H1 (cell line): ENCODE results near the gene HOXB6. TPM values are rescaled to one million over a fixed set of nuclear protein-coding genes. Genes with fewer than 3 reads are reported as not detected.

Source experiments
- CTCF ChIA-PET: fragments of 300-600 bp; sonication (Branson Sonifier 250); formaldehyde crosslinking; loops from one replicate; lab custom pipeline; 2021; ENCODE audit not compliant: partially characterized antibody; lab: Charles Lee
- POLR2A ChIA-PET: fragments of 300-600 bp; sonication (Branson Sonifier 250); formaldehyde crosslinking; loops from one replicate; lab custom pipeline; 2021; ENCODE audit warnings: inconsistent platforms; ENCODE audit not compliant: partially characterized antibody; lab: Charles Lee
- DNase-seq, 2 experiments: peaks; one replicate each; pipeline versions ENCODE4 v3.0.0 to v3.0.0-alpha.2; 2010 to 2022; ENCODE audit warnings: low spot score in 2 of 2, low read depth in 1 of 2, mixed read lengths in 1 of 2
- FAIRE-seq: peaks from 2 replicates; lab custom pipeline; 2011; peaks lifted over from hg19 to GRCh38; lab: Jason Lieb, UNC
- H2AFZ ChIP-seq: 2 replicates; pipeline ENCODE4 v1.8.1; 2012; ENCODE audit warnings: low read length, inconsistent platforms
- H2AK5ac ChIP-seq: 2 replicates; pipeline ENCODE4 v1.6.1; 2013; ENCODE audit warnings: low read depth, low read length
- H2BK120ac ChIP-seq: replicated peaks from 2 replicates; pipeline ENCODE3; 2013; ENCODE audit warnings: low read depth, low read length, inconsistent platforms
- H2BK12ac ChIP-seq: 2 replicates; pipeline ENCODE4 v1.6.1; 2013; ENCODE audit warnings: low read depth, low read length
- H2BK15ac ChIP-seq: 2 replicates; pipeline ENCODE4 v1.6.1; 2013; ENCODE audit warnings: low read length
- H2BK20ac ChIP-seq: 2 replicates; pipeline ENCODE4 v1.6.1; 2013; ENCODE audit warnings: low read length
- H2BK5ac ChIP-seq: 2 replicates; pipeline ENCODE4 v1.6.1; 2013; ENCODE audit warnings: low read depth, low read length
- H3K14ac ChIP-seq: 2 replicates; pipeline ENCODE4 v1.6.1; 2013; ENCODE audit warnings: inconsistent platforms; ENCODE audit not compliant: insufficient read length
- H3K18ac ChIP-seq: 2 replicates; pipeline ENCODE4 v1.6.1; 2013; ENCODE audit warnings: low read length; ENCODE audit errors: extremely low read depth
- H3K23ac ChIP-seq: 2 replicates; pipeline ENCODE4 v1.6.1; 2013; ENCODE audit warnings: inconsistent platforms; ENCODE audit not compliant: insufficient read length
- H3K23me2 ChIP-seq: 2 replicates; pipeline ENCODE4 v1.6.1; 2013; ENCODE audit warnings: low read depth, low read length
- H3K27ac ChIP-seq: 2 replicates; pipeline ENCODE4 v1.6.1; 2011; ENCODE audit warnings: low read depth, low read length, inconsistent platforms
- H3K27me3 ChIP-seq, 4 experiments: replicated peaks in 1 of 4; 1 replicate in 1 of 4; 2 replicates in 3 of 4; pipeline versions ENCODE4 v1.6.1 to v1.8.1; 2011 to 2013; ENCODE audit warnings: low read length in 3 of 4, mild to moderate bottlenecking in 3 of 4, inconsistent platforms in 2 of 4, mixed read lengths in 2 of 4, moderate library complexity in 1 of 4; ENCODE audit not compliant: control insufficient read depth in 3 of 4, insufficient read depth in 3 of 4; ENCODE audit errors: extremely low read depth in 1 of 4
- H3K36me3 ChIP-seq, 4 experiments: 2 replicates each; pipeline versions ENCODE4 v1.6.1 to v1.8.1; 2011 to 2013; ENCODE audit warnings: mild to moderate bottlenecking in 4 of 4, low read length in 3 of 4, moderate library complexity in 2 of 4, control low read depth in 1 of 4, inconsistent platforms in 1 of 4; ENCODE audit not compliant: insufficient read depth in 4 of 4, control insufficient read depth in 2 of 4
- H3K4ac ChIP-seq: replicated peaks from 2 replicates; pipeline ENCODE3; 2013; ENCODE audit warnings: low read length, low read depth, mixed read lengths, inconsistent platforms; ENCODE audit not compliant: insufficient read length
- H3K4me1 ChIP-seq, 4 experiments: replicated peaks in 1 of 4; 1 replicate in 1 of 4; 2 replicates in 3 of 4; pipeline versions ENCODE4 v1.6.1 to v1.8.1; 2011 to 2013; ENCODE audit warnings: low read length in 3 of 4, inconsistent platforms in 2 of 4, mixed read lengths in 1 of 4; ENCODE audit not compliant: insufficient read depth in 4 of 4, control insufficient read depth in 3 of 4
- H3K4me2 ChIP-seq, 2 experiments: 2 replicates each; pipeline versions ENCODE4 v1.6.1 to v1.8.1; 2011 to 2013; ENCODE audit warnings: low read depth in 2 of 2, low read length in 2 of 2, control low read depth in 1 of 2, inconsistent platforms in 1 of 2, mild to moderate bottlenecking in 1 of 2; ENCODE audit not compliant: insufficient read depth in 1 of 2
- H3K4me3 ChIP-seq, 4 experiments: fragments of 200-600, 300-600 bp in 1 of 4; sonication (generic), shearing (Covaris generic), sonication (Bioruptor Twin) in 1 of 4; 2 replicates each; pipeline versions ENCODE4 v1.5.1 to v1.8.1; 2011 to 2016; ENCODE audit warnings: low read length in 4 of 4, low read depth in 3 of 4, control low read depth in 2 of 4, inconsistent platforms in 2 of 4, mild to moderate bottlenecking in 2 of 4, mixed read lengths in 1 of 4, moderate library complexity in 1 of 4; ENCODE audit not compliant: insufficient read depth in 2 of 4; ENCODE audit errors: extremely low read depth in 1 of 4
- H3K56ac ChIP-seq: replicated peaks from 2 replicates; pipeline ENCODE3; 2013; ENCODE audit warnings: low read depth, mild to moderate bottlenecking, mixed read lengths, low read length, inconsistent platforms; ENCODE audit not compliant: insufficient read length
- H3K79me1 ChIP-seq: 2 replicates; pipeline ENCODE4 v1.6.1; 2013; ENCODE audit warnings: low read depth, low read length, control low read depth
- H3K79me2 ChIP-seq, 2 experiments: 2 replicates each; pipeline versions ENCODE4 v1.6.1 to v1.8.1; 2012 to 2013; ENCODE audit warnings: low read length in 2 of 2, mild to moderate bottlenecking in 2 of 2, inconsistent platforms in 1 of 2; ENCODE audit not compliant: insufficient read depth in 2 of 2, control insufficient read depth in 1 of 2
- H3K9ac ChIP-seq, 4 experiments: replicated peaks in 1 of 4; 1 replicate in 1 of 4; 2 replicates in 3 of 4; pipeline versions ENCODE4 v1.6.1 to v1.8.1; 2011 to 2013; ENCODE audit warnings: low read depth in 3 of 4, low read length in 3 of 4, control low read depth in 2 of 4, mild to moderate bottlenecking in 2 of 4, moderate library complexity in 2 of 4, inconsistent platforms in 1 of 4; ENCODE audit errors: extremely low read depth in 1 of 4
- H3K9me3 ChIP-seq, 2 experiments: 2 replicates each; pipeline versions ENCODE4 v1.6.1 to v1.8.1; 2012 to 2013; ENCODE audit warnings: mild to moderate bottlenecking in 2 of 2, moderate library complexity in 2 of 2, control low read depth in 1 of 2, inconsistent platforms in 1 of 2, low read depth in 1 of 2, low read length in 1 of 2, mixed read lengths in 1 of 2; ENCODE audit not compliant: insufficient read depth in 2 of 2
- H4K20me1 ChIP-seq, 2 experiments: replicated peaks in 1 of 2; 2 replicates each; pipeline versions ENCODE3 to v1.8.1; 2011 to 2013; ENCODE audit warnings: inconsistent platforms in 2 of 2, low read length in 2 of 2, mild to moderate bottlenecking in 1 of 2; ENCODE audit not compliant: insufficient read depth in 2 of 2, control insufficient read depth in 1 of 2
- H4K5ac ChIP-seq: 2 replicates; pipeline ENCODE4 v1.6.1; 2013; ENCODE audit warnings: low read length, low read depth, mixed read lengths, inconsistent platforms; ENCODE audit not compliant: insufficient read length
- H4K8ac ChIP-seq: 2 replicates; pipeline ENCODE4 v1.8.0; 2013; ENCODE audit warnings: mild to moderate bottlenecking, moderate library complexity, low read length, inconsistent platforms; ENCODE audit not compliant: insufficient read depth; ENCODE audit errors: extremely low read depth
- H4K91ac ChIP-seq: replicated peaks from 2 replicates; pipeline ENCODE3; 2013; ENCODE audit warnings: low read length, mixed read lengths, inconsistent platforms; ENCODE audit not compliant: insufficient read length
- ASH2L ChIP-seq: fragments of 200-600, 300-600 bp; sonication (generic); IDR thresholded peaks from one replicate; pipeline ENCODE4 v1.7.1; 2017; ENCODE audit warnings: low read length
- CBX5 ChIP-seq: fragments of 300-800, 300-1000 bp; sonication (generic); IDR thresholded peaks from 2 replicates; pipeline ENCODE4 v1.7.1; 2016; ENCODE audit warnings: antibody characterized with exemption, low read length, low read depth
- EZH2 ChIP-seq: fragments of 200-600 bp; sonication (generic); IDR thresholded peaks from 2 replicates; pipeline ENCODE4 v1.7.1; 2012; ENCODE audit warnings: low read depth, mild to moderate bottlenecking, moderate library complexity, low read length, inconsistent platforms; ENCODE audit not compliant: severe bottlenecking
- GTF2F1 ChIP-seq: IDR thresholded peaks from 2 replicates; pipeline ENCODE4 v1.6.1; 2012; ENCODE audit warnings: low read depth, low read length, improper control_type of control experiment, borderline replicate concordance
- TBP ChIP-seq: IDR thresholded peaks from 2 replicates; pipeline ENCODE4 v1.6.1; 2011; ENCODE audit warnings: low read depth, low read length, improper control_type of control experiment
- WGBS, 2 experiments: shearing (Covaris generic) in 1 of 2; methylation state at CpG; one replicate each; pipeline versions ENCODE4 v1.1.6 to v1.1.7; 2013 to 2015; ENCODE audit warnings: low lambda C conversion rate in 2 of 2, mixed read lengths in 2 of 2, inconsistent platforms in 1 of 2, low coverage in 1 of 2, missing lambda C conversion rate in 1 of 2; ENCODE audit not compliant: insufficient replicate concordance in 2 of 2, insufficient coverage in 1 of 2, insufficient read length in 1 of 2; ENCODE audit errors: extremely low coverage in 1 of 2, missing lambda C conversion rate in 1 of 2; 5-methylcytosine and 5-hydroxymethylcytosine counted together
- polyA plus RNA-seq, 7 experiments: library from polyadenylated mRNA; depleted of rRNA in 3 of 7; stranded (reverse) in 5 of 7; unstranded in 2 of 7; fragments of >200 nt in 5 of 7; fragments of 200-250 nt in 2 of 7; gene quantifications; 1 replicate in 5 of 7; 2 replicates in 1 of 7; 4 replicates in 1 of 7; pipeline versions ENCODE4 v1.2.1 to v1.2.3, GENCODE V29; 2011 to 2013; ENCODE audit warnings: missing spikeins in 2 of 7, mixed read lengths in 2 of 7
- total RNA-seq: library from RNA; stranded (reverse); fragmentation: NEBNext Ultra II Directional; extraction: Animal tissue kit (Norgen Biotek cat#: 25700); gene quantifications from 2 replicates; pipeline ENCODE4 v1.2.1, GENCODE V29; 2021
- TF ChIP-seq, protein P1 (sequence below): IDR thresholded peaks from 2 replicates; pipeline ENCODE4 v1.6.1; 2012; ENCODE audit warnings: inconsistent platforms

Gene HOXB6
- total and polyA plus RNA-seq, 2 of the 8 experiments (the other 6 are each of a cell fraction or from before 2014, with no cell fraction given), result not detected

GRCh38 chr17:48563867-48564187 is 41.0 kb downstream of the HOXB6 start:
- Histone ChIP-seq H2BK15ac (no peak overlapping the region), H3K4ac (no peak overlapping the region)
- TF ChIP-seq ASH2L, result no peak
- TF ChIP-seq EZH2, result peak; percentile 45
- no peak for TF ChIP-seq GTF2F1
- TF ChIP-seq, protein P1, sequence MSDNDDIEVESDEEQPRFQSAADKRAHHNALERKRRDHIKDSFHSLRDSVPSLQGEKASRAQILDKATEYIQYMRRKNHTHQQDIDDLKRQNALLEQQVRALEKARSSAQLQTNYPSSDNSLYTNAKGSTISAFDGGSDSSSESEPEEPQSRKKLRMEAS, result no peak
- no peak for TF ChIP-seq TBP
- TF ChIP-seq CBX5, result no peak
- TF ChIP-seq, all 59 proteins: peak for 1
- Histone ChIP-seq H3K14ac (no peak overlapping the region), H3K4me1 (peaks cover 0 to 8% (median 4%) of the 10 kb centered on the region in 4 experiments; a peak in 5 of 7 replicates), H2BK5ac (no peak overlapping the region), H3K18ac (no peak overlapping the region), H3K23ac (no peak overlapping the region), H3K9ac (no peak overlapping the region), H2BK120ac (no peak overlapping the region), H4K5ac (no peak overlapping the region), H3K27ac (no peak overlapping the region), H3K23me2 (peaks cover 4% of the 10 kb centered on the region; the same call in 1 of the 2 replicates), H2AFZ (no peak overlapping the region), H2BK20ac (no peak overlapping the region), H4K91ac (no peak overlapping the region), H3K56ac (no peak overlapping the region), H4K20me1 (peaks cover 2 to 35% of the 10 kb centered on the region in 2 experiments), H3K4me2 (no peak overlapping the region; a peak in 1 of 4 replicates), H2BK12ac (no peak overlapping the region), H3K4me3 (no peak overlapping the region), H3K36me3 (peaks cover 0 to 5% (median 0%) of the 10 kb centered on the region in 4 experiments; a peak in 1 of 8 replicates), H4K8ac (no peak overlapping the region), H3K27me3 (peaks cover 99 to 100% (median 100%) of the 10 kb centered on the region in 4 experiments), H2AK5ac (no peak overlapping the region), H3K9me3 (no peaks in the 10 kb centered on the region), H3K79me2 (no peaks in the 10 kb centered on the region), H3K79me1 (no peaks in the 10 kb centered on the region)
- no peak for FAIRE-seq
- 11% methylated on average over 6 of the region's 10 CpGs; no CpG with 5 or more reads in 1 of the 2 experiments for WGBS, 2 experiments
- ChIA-PET POLR2A (interaction anchor here (1.8 kb wide), 1 partner anchor 50 kb away, joined by 4 read pairs; no protein-coding TSS in a partner anchor), CTCF (interaction anchor here (0.7 to 3.4 kb wide), 14 partner anchors 11 to 189 kb away, joined by 3 to 14 read pairs (median 3); partner anchors contain the start of gene HOXB5)
- DNase-seq, result no peak
